C4-2B (cell line): ENCODE results near the gene FAM200C.

Experiments
- ZFX ChIP-seq: fragments of 450-650 bp; IDR thresholded peaks from 2 replicates; pipeline ENCODE4 v1.6.1; 2017
- TF ChIP-seq, protein P1 (sequence below): fragments of 450-650 bp; conservative IDR thresholded peaks from 2 replicates; pipeline ENCODE4 v1.5.1; 2017; ENCODE audit warnings: mild to moderate bottlenecking

DNA sequence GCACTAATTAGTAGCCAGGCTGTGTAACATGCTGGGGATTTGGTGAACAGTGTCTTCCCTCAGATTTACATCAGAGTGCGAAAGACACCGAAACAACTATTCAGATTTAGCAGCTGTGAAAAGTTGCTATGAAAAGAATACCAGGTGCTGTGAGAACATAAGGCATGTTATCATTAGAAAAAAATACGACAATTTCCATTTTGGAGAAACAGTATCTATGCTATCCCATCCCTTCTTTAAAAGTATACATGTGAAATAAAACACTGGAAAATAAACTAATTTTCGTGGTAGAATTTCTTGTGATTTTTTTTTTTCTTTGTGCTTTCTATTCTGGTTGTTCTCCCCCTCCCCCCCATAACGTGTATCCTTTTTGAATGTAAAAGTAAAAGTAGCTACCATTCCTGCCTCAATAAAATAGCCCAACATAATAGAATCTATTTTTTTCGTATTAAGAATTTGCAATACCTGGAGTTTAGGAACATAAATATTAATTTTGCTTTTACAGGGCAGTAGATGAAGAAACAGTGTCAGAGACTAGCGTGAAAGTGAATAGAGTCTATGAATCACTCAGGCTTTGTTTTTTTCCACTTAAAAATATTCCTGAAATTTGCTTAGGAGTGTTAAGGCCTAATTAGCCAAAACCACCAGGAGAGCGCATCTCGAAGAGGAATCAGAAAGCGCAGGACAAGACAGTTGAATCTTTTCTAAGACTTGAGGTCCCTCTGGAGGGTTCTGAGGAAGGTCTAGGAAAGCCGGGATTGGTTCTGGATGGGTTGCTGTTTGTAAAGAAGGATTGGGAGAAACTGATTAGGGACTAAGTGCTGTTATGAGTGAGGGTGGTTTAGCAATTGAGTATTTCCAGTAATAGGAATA lies 19.8 kb upstream of the FAM200C start:
- TF ChIP-seq, protein P1, sequence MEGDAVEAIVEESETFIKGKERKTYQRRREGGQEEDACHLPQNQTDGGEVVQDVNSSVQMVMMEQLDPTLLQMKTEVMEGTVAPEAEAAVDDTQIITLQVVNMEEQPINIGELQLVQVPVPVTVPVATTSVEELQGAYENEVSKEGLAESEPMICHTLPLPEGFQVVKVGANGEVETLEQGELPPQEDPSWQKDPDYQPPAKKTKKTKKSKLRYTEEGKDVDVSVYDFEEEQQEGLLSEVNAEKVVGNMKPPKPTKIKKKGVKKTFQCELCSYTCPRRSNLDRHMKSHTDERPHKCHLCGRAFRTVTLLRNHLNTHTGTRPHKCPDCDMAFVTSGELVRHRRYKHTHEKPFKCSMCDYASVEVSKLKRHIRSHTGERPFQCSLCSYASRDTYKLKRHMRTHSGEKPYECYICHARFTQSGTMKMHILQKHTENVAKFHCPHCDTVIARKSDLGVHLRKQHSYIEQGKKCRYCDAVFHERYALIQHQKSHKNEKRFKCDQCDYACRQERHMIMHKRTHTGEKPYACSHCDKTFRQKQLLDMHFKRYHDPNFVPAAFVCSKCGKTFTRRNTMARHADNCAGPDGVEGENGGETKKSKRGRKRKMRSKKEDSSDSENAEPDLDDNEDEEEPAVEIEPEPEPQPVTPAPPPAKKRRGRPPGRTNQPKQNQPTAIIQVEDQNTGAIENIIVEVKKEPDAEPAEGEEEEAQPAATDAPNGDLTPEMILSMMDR: no peak
- no peak for TF ChIP-seq ZFX
